Activated CD8-positive, alpha-beta memory T cell treated with anti-CD3 and anti-CD28 coated beads for 48 hours (primary cell): Measurements from ENCODE around the gene MEI4.

ENCODE experiments used
- DNase-seq, 3 experiments: peaks; one replicate each; pipeline ENCODE4 v3.0.0-alpha.2; 2020; ENCODE audit warnings: low read depth in 2 of 3, low spot score in 2 of 3

Gene MEI4

DNA sequence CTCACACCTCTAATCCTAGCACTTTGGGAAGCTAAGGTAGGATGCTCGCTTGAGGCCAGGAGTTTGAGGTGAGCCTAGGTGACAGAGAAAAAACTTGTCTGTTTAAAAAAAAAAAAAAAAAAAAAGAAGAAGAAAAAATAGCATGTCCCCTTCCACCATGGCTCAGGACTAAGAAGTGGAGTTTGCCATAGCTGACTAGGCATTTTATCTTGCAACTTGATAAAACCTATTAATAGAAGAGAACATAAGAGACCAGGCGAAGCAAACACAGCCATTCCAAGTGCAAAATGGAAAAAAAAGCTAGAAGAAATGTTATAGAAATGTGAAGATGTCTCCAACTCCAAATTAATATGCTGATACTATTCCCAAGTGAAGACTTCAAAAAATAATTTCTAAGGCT, 277.5 kb downstream of the MEI4 start:
- no peak for DNase-seq

DNA sequence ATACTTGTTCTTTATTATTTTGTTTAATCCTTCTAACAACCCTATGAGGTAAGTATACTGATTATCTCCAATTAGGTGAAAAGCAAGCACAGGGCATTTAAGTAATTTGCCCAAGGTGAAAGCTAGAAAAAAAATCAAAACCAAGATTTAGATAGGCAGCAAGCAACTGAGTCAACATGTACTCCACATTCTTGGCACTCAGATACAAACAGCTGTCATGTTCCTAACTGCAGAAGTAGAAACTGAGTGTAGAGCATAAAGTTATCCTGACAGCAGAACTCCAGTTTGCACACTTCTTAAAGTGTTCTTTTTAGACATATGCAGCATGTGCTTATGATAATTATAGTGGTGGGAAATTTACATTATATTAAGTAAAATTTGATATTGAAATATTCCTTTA, 278.1 kb downstream of the MEI4 start:
- no peak for DNase-seq

GRCh38 chr6:77962070-77962469, 309.2 kb downstream of the MEI4 start:
- no peak for DNase-seq

DNA sequence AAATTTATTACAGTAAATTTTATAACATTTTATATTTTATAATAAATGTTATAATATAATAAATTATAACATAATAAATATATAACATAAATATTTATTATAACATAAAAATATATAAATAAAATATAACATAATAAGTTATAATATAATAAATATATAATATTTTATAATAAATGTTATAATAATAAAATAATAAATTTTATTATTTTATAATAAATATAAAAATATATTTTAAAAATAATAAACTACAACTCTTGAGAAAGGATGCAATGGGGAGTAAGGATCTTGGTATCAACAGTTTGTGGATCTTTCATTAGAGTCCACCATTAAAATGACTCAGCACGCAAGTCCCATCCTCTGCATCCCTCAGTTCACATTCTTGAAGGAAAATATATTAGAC, 312.6 kb downstream of the MEI4 start:
- DNase-seq: no peak

- DNase-seq: no peak
Observed at GRCh38 chr6:77972334-77972733, 319.5 kb downstream of the MEI4 start.
